T1000 (cell line): Measurements from ENCODE around the gene ELK3.

Experiments
- DNase-seq: peaks from one replicate; lab custom pipeline; 2025; ENCODE audit warnings: mixed read lengths; lab: John Stamatoyannopoulos, UW

The ELK3 gene

GRCh38 chr12:96212456-96213375 is 18.5 kb downstream of the ELK3 start:
- DNase-seq, result no peak

- DNase-seq, result no peak
These were observed 19.7 kb downstream of the ELK3 start for GRCh38 chr12:96213869-96214268.

- DNase-seq, result no peak
These were observed 21.7 kb downstream of the ELK3 start for GRCh38 chr12:96215919-96216273.

- DNase-seq, result no peak
These were observed 25.0 kb downstream of the ELK3 start for GRCh38 chr12:96218989-96219678.

GRCh38 chr12:96219700-96220206 is 25.6 kb downstream of the ELK3 start:
- peak; percentile 84 for DNase-seq

- DNase-seq, result no peak
These were observed 26.7 kb downstream of the ELK3 start for GRCh38 chr12:96220902-96221301.

GRCh38 chr12:96221391-96221790 is 27.2 kb downstream of the ELK3 start:
- no peak for DNase-seq

GRCh38 chr12:96223411-96224218 is 29.4 kb downstream of the ELK3 start:
- no peak for DNase-seq

GRCh38 chr12:96224219-96224615 is 30.0 kb downstream of the ELK3 start:
- DNase-seq, result no peak

- no peak for DNase-seq
These were observed 31.1 kb downstream of the ELK3 start for GRCh38 chr12:96225044-96225855.

- no peak for DNase-seq
These were observed 31.8 kb downstream of the ELK3 start for GRCh38 chr12:96225994-96226399.

- no peak for DNase-seq
These were observed 32.2 kb downstream of the ELK3 start for GRCh38 chr12:96226401-96226800.

GRCh38 chr12:96226801-96227348 is 32.7 kb downstream of the ELK3 start:
- DNase-seq, result no peak

GRCh38 chr12:96227365-96228106 is 33.4 kb downstream of the ELK3 start:
- no peak for DNase-seq

GRCh38 chr12:96228566-96229248 is 34.5 kb downstream of the ELK3 start:
- no peak for DNase-seq

GRCh38 chr12:96230646-96231045 is 36.5 kb downstream of the ELK3 start:
- DNase-seq, result no peak

GRCh38 chr12:96233168-96233567 is 39.0 kb downstream of the ELK3 start:
- no peak for DNase-seq

GRCh38 chr12:96233939-96234461 is 39.8 kb downstream of the ELK3 start:
- peak; percentile 51 for DNase-seq
